Activated effector memory CD4-positive, alpha-beta T cell treated with Interleukin-2 at 50 U/mL for 16 hours (primary cell): ENCODE results near the gene AGO4.
"Not testable (repeated sequence)": the region's sequence is repeated elsewhere in the genome, so short reads cannot be mapped to it uniquely, and the experiment has no call there.

Source experiments
- DNase-seq: peaks from one replicate; pipeline ENCODE4 v3.0.0-alpha.2; 2020

Gene AGO4

GRCh38 chr1:35807614-35808449 lies at the start of gene AGO4:
AGO4 (plus strand) TSS chr1:35808016; CDS start chr1:35808417, 401 bp downstream.
- peak; percentile 32 for DNase-seq

- DNase-seq: no peak
These were observed 45.7 kb upstream of the AGO4 start for GRCh38 chr1:35762141-35762540.

- DNase-seq: no peak
These were observed 44.6 kb upstream of the AGO4 start for GRCh38 chr1:35763201-35763600.

- no peak for DNase-seq
These were observed 43.5 kb upstream of the AGO4 start for GRCh38 chr1:35764283-35764682.

- no peak for DNase-seq
These were observed 39.2 kb upstream of the AGO4 start for GRCh38 chr1:35768350-35769187.

- peak; percentile 80 for DNase-seq
These were observed 38.5 kb upstream of the AGO4 start for GRCh38 chr1:35769188-35769758.

- DNase-seq: no peak
These were observed 34.1 kb upstream of the AGO4 start for GRCh38 chr1:35773711-35774110.

GRCh38 chr1:35776172-35776571 lies 31.6 kb upstream of the AGO4 start:
- not testable (repeated sequence) for DNase-seq

GRCh38 chr1:35777109-35777508 lies 30.7 kb upstream of the AGO4 start:
- no peak for DNase-seq

GRCh38 chr1:35783055-35783583 lies 24.7 kb upstream of the AGO4 start:
- no peak for DNase-seq

- DNase-seq: not testable (repeated sequence)
These were observed 23.5 kb upstream of the AGO4 start for GRCh38 chr1:35784364-35784763.

- DNase-seq: no peak
These were observed 19.7 kb upstream of the AGO4 start for GRCh38 chr1:35788139-35788538.

GRCh38 chr1:35790670-35791069 lies 17.1 kb upstream of the AGO4 start:
- DNase-seq: no peak

- no peak for DNase-seq
These were observed 12.5 kb upstream of the AGO4 start for GRCh38 chr1:35795295-35795694.

GRCh38 chr1:35797380-35797779 lies 10.4 kb upstream of the AGO4 start:
- no peak for DNase-seq

GRCh38 chr1:35798019-35798418 lies 9.8 kb upstream of the AGO4 start:
- not testable (repeated sequence) for DNase-seq

GRCh38 chr1:35800167-35800887 lies 7.5 kb upstream of the AGO4 start:
- DNase-seq: not testable (repeated sequence)

- peak; percentile 11 for DNase-seq
These were observed 766 bp downstream of the AGO4 start for GRCh38 chr1:35808450-35809113.

- no peak for DNase-seq
These were observed 1.6 kb downstream of the AGO4 start for GRCh38 chr1:35809114-35810095.

GRCh38 chr1:35810096-35810881 lies 2.5 kb downstream of the AGO4 start:
- DNase-seq: no peak
